ENCODE measurements around the gene CSF1. TPM values are rescaled to one million over a fixed set of nuclear protein-coding genes. Genes with fewer than 3 reads are reported as not detected.
A peak's percentile ranks its signal among the peaks of the same experiment; 100 is the strongest.

The CSF1 gene
- total and polyA plus RNA-seq, 2 of the 13 experiments (the other 11 are each of a cell fraction or from before 2014, with no cell fraction given), result 4.6 to 13.3 TPM

DNA sequence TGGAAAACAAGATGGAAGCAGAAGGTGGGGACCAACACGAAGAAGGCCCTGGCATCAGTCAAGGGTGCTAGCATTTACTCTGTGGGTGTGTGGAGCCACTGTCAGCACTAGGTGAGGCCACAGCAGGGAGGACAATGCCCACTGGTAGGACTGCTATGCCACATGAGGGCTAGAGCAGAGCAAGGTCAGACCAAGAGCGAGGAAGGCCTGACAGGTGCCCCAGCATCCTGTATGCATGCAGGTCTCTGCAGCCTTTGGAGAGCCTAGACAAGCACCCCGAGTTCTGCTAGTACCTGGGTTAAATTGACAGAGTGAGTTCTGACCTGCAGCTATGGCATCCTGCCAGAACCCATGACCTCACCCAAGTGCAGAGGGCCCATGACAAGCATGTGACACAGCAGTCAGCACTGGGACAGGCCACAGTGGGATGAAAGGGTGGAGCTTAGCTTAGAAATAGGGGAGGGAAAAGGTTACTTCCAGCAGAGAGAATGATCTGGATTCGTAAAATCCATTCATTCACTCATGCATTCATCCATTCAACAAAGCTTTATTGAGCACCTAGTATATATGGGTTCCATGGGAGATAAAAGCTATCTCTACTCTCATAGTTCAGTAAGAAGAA lies 9.0 kb upstream of the CSF1 start (continued):
- TF ChIP-seq ZNF792 (CRISPR knock-in tag; IDR thresholded peaks at IDR 0.05), result no peak
- no peak for TF ChIP-seq SP4 (CRISPR knock-in tag; IDR thresholded peaks at IDR 0.05)
- peak; percentile 41; the same call in 1 of the 2 replicates for TF ChIP-seq YEATS2 (CRISPR knock-in tag; IDR thresholded peaks at IDR 0.05; ENCODE audit: borderline replicate concordance)
- no peak for TF ChIP-seq KDM6A (CRISPR knock-in tag; IDR thresholded peaks at IDR 0.05; ENCODE audit: low read depth)
- TF ChIP-seq MLLT10 (CRISPR knock-in tag; IDR thresholded peaks at IDR 0.05), result no peak
- TF ChIP-seq ARNT2 (CRISPR knock-in tag; IDR thresholded peaks at IDR 0.05; ENCODE audit: low read depth), result no peak
- TF ChIP-seq, protein P1, sequence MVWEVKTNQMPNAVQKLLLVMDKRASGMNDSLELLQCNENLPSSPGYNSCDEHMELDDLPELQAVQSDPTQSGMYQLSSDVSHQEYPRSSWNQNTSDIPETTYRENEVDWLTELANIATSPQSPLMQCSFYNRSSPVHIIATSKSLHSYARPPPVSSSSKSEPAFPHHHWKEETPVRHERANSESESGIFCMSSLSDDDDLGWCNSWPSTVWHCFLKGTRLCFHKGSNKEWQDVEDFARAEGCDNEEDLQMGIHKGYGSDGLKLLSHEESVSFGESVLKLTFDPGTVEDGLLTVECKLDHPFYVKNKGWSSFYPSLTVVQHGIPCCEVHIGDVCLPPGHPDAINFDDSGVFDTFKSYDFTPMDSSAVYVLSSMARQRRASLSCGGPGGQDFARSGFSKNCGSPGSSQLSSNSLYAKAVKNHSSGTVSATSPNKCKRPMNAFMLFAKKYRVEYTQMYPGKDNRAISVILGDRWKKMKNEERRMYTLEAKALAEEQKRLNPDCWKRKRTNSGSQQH (CRISPR knock-in tag; IDR thresholded peaks at IDR 0.05; ENCODE audit: low read depth), result peak; percentile 63; the same call in 1 of the 2 replicates
- no peak for TF ChIP-seq PTBP1 (IDR thresholded peaks at IDR 0.05; ENCODE audit: low read depth, low read length, poor library complexity, severe bottlenecking)
- TF ChIP-seq, protein P2, sequence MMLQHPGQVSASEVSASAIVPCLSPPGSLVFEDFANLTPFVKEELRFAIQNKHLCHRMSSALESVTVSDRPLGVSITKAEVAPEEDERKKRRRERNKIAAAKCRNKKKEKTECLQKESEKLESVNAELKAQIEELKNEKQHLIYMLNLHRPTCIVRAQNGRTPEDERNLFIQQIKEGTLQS (CRISPR knock-in tag; IDR thresholded peaks at IDR 0.05), result 0 out of 2 replicates have a peak, but pooled peaks have one; percentile 43
- TF ChIP-seq ZFP62 (CRISPR knock-in tag; IDR thresholded peaks at IDR 0.05), result no peak
- TF ChIP-seq, protein P3, sequence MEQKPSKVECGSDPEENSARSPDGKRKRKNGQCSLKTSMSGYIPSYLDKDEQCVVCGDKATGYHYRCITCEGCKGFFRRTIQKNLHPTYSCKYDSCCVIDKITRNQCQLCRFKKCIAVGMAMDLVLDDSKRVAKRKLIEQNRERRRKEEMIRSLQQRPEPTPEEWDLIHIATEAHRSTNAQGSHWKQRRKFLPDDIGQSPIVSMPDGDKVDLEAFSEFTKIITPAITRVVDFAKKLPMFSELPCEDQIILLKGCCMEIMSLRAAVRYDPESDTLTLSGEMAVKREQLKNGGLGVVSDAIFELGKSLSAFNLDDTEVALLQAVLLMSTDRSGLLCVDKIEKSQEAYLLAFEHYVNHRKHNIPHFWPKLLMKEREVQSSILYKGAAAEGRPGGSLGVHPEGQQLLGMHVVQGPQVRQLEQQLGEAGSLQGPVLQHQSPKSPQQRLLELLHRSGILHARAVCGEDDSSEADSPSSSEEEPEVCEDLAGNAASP (CRISPR knock-in tag; IDR thresholded peaks at IDR 0.05; ENCODE audit: borderline replicate concordance), result no peak
- no peak for TF ChIP-seq MED13 (CRISPR knock-in tag; IDR thresholded peaks at IDR 0.05)
- no peak for TF ChIP-seq SATB2 (CRISPR knock-in tag; IDR thresholded peaks at IDR 0.05)
- TF ChIP-seq, protein P4, sequence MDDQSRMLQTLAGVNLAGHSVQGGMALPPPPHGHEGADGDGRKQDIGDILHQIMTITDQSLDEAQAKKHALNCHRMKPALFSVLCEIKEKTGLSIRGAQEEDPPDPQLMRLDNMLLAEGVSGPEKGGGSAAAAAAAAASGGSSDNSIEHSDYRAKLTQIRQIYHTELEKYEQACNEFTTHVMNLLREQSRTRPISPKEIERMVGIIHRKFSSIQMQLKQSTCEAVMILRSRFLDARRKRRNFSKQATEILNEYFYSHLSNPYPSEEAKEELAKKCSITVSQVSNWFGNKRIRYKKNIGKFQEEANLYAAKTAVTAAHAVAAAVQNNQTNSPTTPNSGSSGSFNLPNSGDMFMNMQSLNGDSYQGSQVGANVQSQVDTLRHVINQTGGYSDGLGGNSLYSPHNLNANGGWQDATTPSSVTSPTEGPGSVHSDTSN (CRISPR knock-in tag; IDR thresholded peaks at IDR 0.05; ENCODE audit: borderline replicate concordance), result no peak
- no peak for TF ChIP-seq POLR2AphosphoS2 (IDR thresholded peaks at IDR 0.05; ENCODE audit: low read depth, low read length)
- TF ChIP-seq HMG20A (CRISPR knock-in tag; IDR thresholded peaks at IDR 0.05; ENCODE audit: borderline replicate concordance), result peak; percentile 12; the same call in 1 of the 2 replicates
- TF ChIP-seq, protein P5, sequence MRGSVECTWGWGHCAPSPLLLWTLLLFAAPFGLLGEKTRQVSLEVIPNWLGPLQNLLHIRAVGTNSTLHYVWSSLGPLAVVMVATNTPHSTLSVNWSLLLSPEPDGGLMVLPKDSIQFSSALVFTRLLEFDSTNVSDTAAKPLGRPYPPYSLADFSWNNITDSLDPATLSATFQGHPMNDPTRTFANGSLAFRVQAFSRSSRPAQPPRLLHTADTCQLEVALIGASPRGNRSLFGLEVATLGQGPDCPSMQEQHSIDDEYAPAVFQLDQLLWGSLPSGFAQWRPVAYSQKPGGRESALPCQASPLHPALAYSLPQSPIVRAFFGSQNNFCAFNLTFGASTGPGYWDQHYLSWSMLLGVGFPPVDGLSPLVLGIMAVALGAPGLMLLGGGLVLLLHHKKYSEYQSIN (CRISPR knock-in tag; IDR thresholded peaks at IDR 0.05; ENCODE audit: borderline replicate concordance), result no peak
- TF ChIP-seq ZC3H4 (CRISPR knock-in tag; IDR thresholded peaks at IDR 0.05; ENCODE audit: borderline replicate concordance), result no peak
- TF ChIP-seq, protein P6, sequence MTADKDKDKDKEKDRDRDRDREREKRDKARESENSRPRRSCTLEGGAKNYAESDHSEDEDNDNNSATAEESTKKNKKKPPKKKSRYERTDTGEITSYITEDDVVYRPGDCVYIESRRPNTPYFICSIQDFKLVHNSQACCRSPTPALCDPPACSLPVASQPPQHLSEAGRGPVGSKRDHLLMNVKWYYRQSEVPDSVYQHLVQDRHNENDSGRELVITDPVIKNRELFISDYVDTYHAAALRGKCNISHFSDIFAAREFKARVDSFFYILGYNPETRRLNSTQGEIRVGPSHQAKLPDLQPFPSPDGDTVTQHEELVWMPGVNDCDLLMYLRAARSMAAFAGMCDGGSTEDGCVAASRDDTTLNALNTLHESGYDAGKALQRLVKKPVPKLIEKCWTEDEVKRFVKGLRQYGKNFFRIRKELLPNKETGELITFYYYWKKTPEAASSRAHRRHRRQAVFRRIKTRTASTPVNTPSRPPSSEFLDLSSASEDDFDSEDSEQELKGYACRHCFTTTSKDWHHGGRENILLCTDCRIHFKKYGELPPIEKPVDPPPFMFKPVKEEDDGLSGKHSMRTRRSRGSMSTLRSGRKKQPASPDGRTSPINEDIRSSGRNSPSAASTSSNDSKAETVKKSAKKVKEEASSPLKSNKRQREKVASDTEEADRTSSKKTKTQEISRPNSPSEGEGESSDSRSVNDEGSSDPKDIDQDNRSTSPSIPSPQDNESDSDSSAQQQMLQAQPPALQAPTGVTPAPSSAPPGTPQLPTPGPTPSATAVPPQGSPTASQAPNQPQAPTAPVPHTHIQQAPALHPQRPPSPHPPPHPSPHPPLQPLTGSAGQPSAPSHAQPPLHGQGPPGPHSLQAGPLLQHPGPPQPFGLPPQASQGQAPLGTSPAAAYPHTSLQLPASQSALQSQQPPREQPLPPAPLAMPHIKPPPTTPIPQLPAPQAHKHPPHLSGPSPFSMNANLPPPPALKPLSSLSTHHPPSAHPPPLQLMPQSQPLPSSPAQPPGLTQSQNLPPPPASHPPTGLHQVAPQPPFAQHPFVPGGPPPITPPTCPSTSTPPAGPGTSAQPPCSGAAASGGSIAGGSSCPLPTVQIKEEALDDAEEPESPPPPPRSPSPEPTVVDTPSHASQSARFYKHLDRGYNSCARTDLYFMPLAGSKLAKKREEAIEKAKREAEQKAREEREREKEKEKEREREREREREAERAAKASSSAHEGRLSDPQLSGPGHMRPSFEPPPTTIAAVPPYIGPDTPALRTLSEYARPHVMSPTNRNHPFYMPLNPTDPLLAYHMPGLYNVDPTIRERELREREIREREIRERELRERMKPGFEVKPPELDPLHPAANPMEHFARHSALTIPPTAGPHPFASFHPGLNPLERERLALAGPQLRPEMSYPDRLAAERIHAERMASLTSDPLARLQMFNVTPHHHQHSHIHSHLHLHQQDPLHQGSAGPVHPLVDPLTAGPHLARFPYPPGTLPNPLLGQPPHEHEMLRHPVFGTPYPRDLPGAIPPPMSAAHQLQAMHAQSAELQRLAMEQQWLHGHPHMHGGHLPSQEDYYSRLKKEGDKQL (CRISPR knock-in tag; IDR thresholded peaks at IDR 0.05; ENCODE audit: low read depth), result no peak

Measured in HepG2 (cell line).